SU-DHL-6 (cell line): ENCODE measurements around the gene ZFHX3.
"Not testable (repeated sequence)": the region's sequence is repeated elsewhere in the genome, so short reads cannot be mapped to it uniquely, and the experiment has no call there.

ENCODE experiments used
- H2AFZ ChIP-seq: fragments of 200-600 bp; sonication (generic); 2 replicates; pipeline ENCODE4 v1.6.1; 2014; ENCODE audit warnings: low read depth, mild to moderate bottlenecking, moderate library complexity, mixed read lengths, antibody characterized with exemption, low read length; ENCODE audit not compliant: severe bottlenecking
- H3F3A ChIP-seq: fragments of 200-600 bp; shearing (Covaris generic); 2 replicates; pipeline ENCODE4 v1.6.0; 2016; ENCODE audit warnings: antibody characterized with exemption, mild to moderate bottlenecking; ENCODE audit not compliant: insufficient read depth
- H3K27ac ChIP-seq: fragments of 200-600 bp; sonication (generic); 2 replicates; pipeline ENCODE4 v1.5.1; 2016; ENCODE audit warnings: low read depth, mild to moderate bottlenecking, low read length, moderate library complexity, mixed read lengths
- H3K27me3 ChIP-seq: fragments of 200-600 bp; sonication (generic), shearing (Covaris generic); 2 replicates; pipeline ENCODE4 v1.6.0; 2014; ENCODE audit warnings: mild to moderate bottlenecking, low read length
- H3K36me3 ChIP-seq: fragments of 200-600 bp; sonication (generic); 2 replicates; pipeline ENCODE4 v1.6.1; 2014; ENCODE audit warnings: mild to moderate bottlenecking, low read length, mixed read lengths
- H3K4me2 ChIP-seq: fragments of 300-600, 200-600 bp; shearing (Covaris generic), sonication (generic); 2 replicates; pipeline ENCODE4 v1.6.0; 2014; ENCODE audit warnings: low read length, low read depth, mild to moderate bottlenecking; ENCODE audit not compliant: poor library complexity, severe bottlenecking
- H3K4me3 ChIP-seq: fragments of 200-600 bp; sonication (generic); 2 replicates; pipeline ENCODE4 v1.5.1; 2014; ENCODE audit warnings: antibody characterized with exemption, low read length, mild to moderate bottlenecking, mixed read lengths; ENCODE audit not compliant: insufficient read depth, poor library complexity, severe bottlenecking
- H3K79me2 ChIP-seq: fragments of 200-600 bp; sonication (generic); 2 replicates; pipeline ENCODE4 v1.6.1; 2014; ENCODE audit warnings: mild to moderate bottlenecking, low read length, moderate library complexity; ENCODE audit not compliant: insufficient read depth
- H3K9ac ChIP-seq: fragments of 200-600 bp; sonication (generic); 2 replicates; pipeline ENCODE4 v1.7.0; 2014; ENCODE audit warnings: mild to moderate bottlenecking, low read length
- H3K9me2 ChIP-seq: fragments of 200-600 bp; sonication (generic); replicated peaks from 2 replicates; pipeline ENCODE4 v1.6.1; 2014; ENCODE audit warnings: low read length; ENCODE audit not compliant: insufficient read depth
- H3K9me3 ChIP-seq: fragments of 200-600 bp; sonication (generic); 2 replicates; pipeline ENCODE4 v1.6.1; 2014; ENCODE audit warnings: low read length, mixed read lengths; ENCODE audit not compliant: insufficient read depth
- H4K20me1 ChIP-seq: fragments of 200-600 bp; sonication (generic); 2 replicates; pipeline ENCODE4 v1.6.1; 2014; ENCODE audit warnings: low read depth, mild to moderate bottlenecking, antibody characterized with exemption, low read length, moderate library complexity, mixed read lengths
- EZH2phosphoT487 ChIP-seq: fragments of 200-600 bp; sonication (generic), shearing (Covaris generic); conservative IDR thresholded peaks from 2 replicates; pipeline ENCODE4 v1.6.1; 2018; ENCODE audit warnings: mild to moderate bottlenecking, antibody characterized with exemption, low read length, moderate library complexity, mixed read lengths
- TF ChIP-seq, protein P1 (sequence below): fragments of 200-600 bp; sonication (generic); IDR thresholded peaks from one replicate; pipeline ENCODE4 v1.5.1; 2017; ENCODE audit warnings: antibody characterized with exemption, mild to moderate bottlenecking, low read length, moderate library complexity; ENCODE audit not compliant: insufficient read depth, poor library complexity, severe bottlenecking

Gene ZFHX3

DNA sequence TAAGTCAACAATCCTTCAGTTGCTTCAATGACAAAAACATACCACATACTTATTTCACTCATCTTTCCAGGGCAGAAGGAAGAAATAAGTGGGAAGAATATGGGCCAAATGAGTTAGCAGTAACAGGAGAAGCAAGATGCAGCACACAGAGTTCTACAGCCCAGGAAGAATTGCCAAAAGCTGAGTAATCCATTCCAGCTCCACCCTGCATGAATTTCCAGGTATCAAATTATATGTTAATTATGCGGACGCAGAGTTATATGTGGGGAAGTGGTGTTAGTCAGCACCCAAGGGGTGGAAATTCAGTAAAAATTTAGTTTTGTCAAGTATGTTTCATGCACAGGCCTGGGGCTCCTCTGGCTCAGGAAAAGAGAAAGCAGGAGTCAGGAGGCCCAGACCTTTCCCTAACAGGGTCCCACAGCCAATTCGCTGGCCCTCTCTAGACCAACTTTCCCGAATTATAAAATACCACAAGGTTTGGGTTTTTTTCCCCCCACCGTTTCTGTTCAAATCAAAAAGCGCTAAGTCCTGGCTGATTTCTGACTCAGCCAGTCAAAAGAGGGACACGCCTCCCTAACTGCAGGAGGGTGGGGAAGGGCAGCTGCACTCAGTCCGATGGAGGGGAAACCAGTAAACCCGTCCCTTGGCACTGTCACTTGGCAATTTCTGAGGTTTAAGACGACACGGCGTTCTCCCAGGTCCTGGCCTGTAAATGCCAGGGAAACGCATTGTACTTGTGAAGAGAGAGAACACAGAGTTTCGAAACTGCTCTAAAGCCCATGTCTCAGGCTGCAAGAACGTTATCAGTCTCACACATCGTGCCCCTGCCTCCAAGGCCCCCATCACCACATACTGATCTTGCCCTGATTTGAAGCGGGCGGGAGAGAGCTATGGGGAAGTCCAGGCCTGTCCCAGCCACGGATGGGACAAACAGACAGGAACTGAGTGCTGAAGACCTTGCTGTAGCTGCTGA lies 58.1 kb downstream of the ZFHX3 start:
- no peaks in the 10 kb centered on the region for H3K36me3 ChIP-seq
- no peak overlapping the region for H3K27ac ChIP-seq
- H3K79me2 ChIP-seq = no peaks in the 10 kb centered on the region
- H3K4me3 ChIP-seq = no peak overlapping the region
- no peaks in the 10 kb centered on the region for H3F3A ChIP-seq
- H3K9me3 ChIP-seq = no peaks in the 10 kb centered on the region
- TF ChIP-seq EZH2phosphoT487 = no peak
- TF ChIP-seq, protein P1, sequence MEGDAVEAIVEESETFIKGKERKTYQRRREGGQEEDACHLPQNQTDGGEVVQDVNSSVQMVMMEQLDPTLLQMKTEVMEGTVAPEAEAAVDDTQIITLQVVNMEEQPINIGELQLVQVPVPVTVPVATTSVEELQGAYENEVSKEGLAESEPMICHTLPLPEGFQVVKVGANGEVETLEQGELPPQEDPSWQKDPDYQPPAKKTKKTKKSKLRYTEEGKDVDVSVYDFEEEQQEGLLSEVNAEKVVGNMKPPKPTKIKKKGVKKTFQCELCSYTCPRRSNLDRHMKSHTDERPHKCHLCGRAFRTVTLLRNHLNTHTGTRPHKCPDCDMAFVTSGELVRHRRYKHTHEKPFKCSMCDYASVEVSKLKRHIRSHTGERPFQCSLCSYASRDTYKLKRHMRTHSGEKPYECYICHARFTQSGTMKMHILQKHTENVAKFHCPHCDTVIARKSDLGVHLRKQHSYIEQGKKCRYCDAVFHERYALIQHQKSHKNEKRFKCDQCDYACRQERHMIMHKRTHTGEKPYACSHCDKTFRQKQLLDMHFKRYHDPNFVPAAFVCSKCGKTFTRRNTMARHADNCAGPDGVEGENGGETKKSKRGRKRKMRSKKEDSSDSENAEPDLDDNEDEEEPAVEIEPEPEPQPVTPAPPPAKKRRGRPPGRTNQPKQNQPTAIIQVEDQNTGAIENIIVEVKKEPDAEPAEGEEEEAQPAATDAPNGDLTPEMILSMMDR = no peak
- H2AFZ ChIP-seq = no peak overlapping the region
- H3K27me3 ChIP-seq = no peaks in the 10 kb centered on the region
- H3K9me2 ChIP-seq = no peaks in the 10 kb centered on the region
- H3K9ac ChIP-seq = no peak overlapping the region
- H3K4me2 ChIP-seq = no peak overlapping the region
- no peaks in the 10 kb centered on the region for H4K20me1 ChIP-seq

DNA sequence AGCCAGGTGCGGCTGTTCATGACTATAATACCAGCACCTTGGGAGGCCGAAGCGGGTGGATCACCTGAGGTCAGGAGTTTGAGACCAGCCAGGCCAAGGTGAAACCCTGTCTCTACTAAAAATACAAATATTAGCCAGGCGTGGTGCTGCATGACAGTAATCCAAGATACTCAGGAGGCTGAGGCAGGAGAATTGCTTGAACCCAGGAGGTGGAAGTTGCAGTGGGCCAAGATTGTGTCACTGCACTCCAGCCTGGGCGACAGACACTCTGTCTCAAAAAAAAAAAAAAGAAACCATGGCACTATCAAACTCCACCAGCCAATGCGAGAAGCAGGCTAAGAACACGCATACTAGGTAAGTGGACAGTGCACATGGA lies 58.7 kb downstream of the ZFHX3 start:
- H3K36me3 ChIP-seq, H3F3A ChIP-seq, H3K27ac ChIP-seq, H3K9me3 ChIP-seq, H3K27me3 ChIP-seq, H3K4me2 ChIP-seq, H3K9ac ChIP-seq, H3K4me3 ChIP-seq, H4K20me1 ChIP-seq, H3K79me2 ChIP-seq, H2AFZ ChIP-seq, H3K9me2 ChIP-seq: not testable (repeated sequence)

GRCh38 chr16:72988569-72988968 lies 59.4 kb downstream of the ZFHX3 start:
- no peak overlapping the region for H2AFZ ChIP-seq
- H3K4me3 ChIP-seq = no peak overlapping the region
- no peak overlapping the region for H3K27ac ChIP-seq
- no peaks in the 10 kb centered on the region for H3K79me2 ChIP-seq
- H3K9me3 ChIP-seq = no peaks in the 10 kb centered on the region
- no peak overlapping the region for H3K4me2 ChIP-seq
- H3K27me3 ChIP-seq = no peaks in the 10 kb centered on the region
- H3K36me3 ChIP-seq = no peaks in the 10 kb centered on the region
- no peak overlapping the region for H3K9ac ChIP-seq
- H3F3A ChIP-seq = no peaks in the 10 kb centered on the region
- TF ChIP-seq EZH2phosphoT487 = no peak
- TF ChIP-seq, protein P1 = no peak
- no peaks in the 10 kb centered on the region for H3K9me2 ChIP-seq
- no peaks in the 10 kb centered on the region for H4K20me1 ChIP-seq

DNA sequence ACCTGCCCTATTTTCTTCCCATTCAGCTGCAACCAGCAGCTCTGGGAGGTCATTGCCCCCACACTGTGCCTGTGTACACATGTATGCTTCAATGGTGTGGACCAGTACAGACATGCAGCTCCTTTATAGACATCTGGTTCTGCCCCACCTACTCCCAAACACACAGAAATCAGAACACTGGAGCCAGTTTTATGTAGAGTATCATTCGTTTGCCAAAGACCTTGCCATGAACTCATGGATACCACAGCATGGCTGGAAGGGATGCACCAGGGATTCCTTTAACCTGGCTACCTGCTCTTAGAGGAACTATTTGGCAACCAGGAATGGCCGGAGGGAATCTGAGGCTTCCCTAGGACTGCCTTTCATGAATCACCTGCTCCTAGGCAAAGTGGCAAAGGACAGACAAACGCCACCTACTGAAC lies 60.4 kb downstream of the ZFHX3 start:
- H3K9me2 ChIP-seq = no peaks in the 10 kb centered on the region
- no peak overlapping the region for H3K9ac ChIP-seq
- no peaks in the 10 kb centered on the region for H3K27me3 ChIP-seq
- no peaks in the 10 kb centered on the region for H3K79me2 ChIP-seq
- H3K36me3 ChIP-seq = no peaks in the 10 kb centered on the region
- no peak overlapping the region for H2AFZ ChIP-seq
- no peak overlapping the region for H3K27ac ChIP-seq
- H3K4me2 ChIP-seq = no peak overlapping the region
- no peak overlapping the region for H3K4me3 ChIP-seq
- H3F3A ChIP-seq = no peaks in the 10 kb centered on the region
- H3K9me3 ChIP-seq = no peaks in the 10 kb centered on the region
- TF ChIP-seq, protein P1 = no peak
- TF ChIP-seq EZH2phosphoT487 = no peak
- H4K20me1 ChIP-seq = no peaks in the 10 kb centered on the region
